ENCODE data around the gene NUP188.

NUP188 gene

DNA sequence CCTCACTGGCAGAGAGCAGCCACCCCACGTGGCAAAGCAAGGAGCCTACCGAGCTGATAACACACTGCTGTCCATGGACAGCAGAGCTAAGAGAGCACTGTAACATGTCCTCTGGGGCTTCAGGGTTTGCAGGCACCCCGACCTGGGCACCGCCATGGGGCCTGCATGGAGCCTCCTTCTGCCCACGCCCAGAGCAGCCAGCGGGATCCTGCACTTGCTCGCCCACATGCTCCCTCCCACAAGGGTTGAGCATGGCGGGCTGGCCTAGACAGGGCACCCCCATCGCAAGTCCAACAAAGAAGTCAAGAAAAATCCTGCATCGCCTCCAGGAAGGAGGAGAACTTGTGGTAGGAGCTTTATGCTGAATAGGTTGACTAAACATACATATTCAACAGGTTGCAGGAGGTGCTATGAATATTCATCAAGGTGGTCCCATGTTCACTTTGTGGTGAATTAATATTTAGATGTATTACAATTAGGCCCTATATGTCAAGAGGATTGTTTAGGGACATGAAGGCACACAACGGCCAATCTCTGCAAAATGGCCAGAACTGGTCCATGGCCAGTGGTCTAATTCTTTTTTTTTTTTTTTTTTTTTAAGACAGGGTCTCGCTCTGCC, 85.2 kb downstream of the NUP188 start (continued):
- TF ChIP-seq, protein P1, sequence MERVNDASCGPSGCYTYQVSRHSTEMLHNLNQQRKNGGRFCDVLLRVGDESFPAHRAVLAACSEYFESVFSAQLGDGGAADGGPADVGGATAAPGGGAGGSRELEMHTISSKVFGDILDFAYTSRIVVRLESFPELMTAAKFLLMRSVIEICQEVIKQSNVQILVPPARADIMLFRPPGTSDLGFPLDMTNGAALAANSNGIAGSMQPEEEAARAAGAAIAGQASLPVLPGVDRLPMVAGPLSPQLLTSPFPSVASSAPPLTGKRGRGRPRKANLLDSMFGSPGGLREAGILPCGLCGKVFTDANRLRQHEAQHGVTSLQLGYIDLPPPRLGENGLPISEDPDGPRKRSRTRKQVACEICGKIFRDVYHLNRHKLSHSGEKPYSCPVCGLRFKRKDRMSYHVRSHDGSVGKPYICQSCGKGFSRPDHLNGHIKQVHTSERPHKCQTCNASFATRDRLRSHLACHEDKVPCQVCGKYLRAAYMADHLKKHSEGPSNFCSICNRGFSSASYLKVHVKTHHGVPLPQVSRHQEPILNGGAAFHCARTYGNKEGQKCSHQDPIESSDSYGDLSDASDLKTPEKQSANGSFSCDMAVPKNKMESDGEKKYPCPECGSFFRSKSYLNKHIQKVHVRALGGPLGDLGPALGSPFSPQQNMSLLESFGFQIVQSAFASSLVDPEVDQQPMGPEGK (tag by site-specific recombination; IDR thresholded peaks at IDR 0.05), result no peak
- TF ChIP-seq ZNF777 (tag by site-specific recombination; IDR thresholded peaks at IDR 0.05; ENCODE audit: borderline replicate concordance) (no peak), ZNF354C (tag by site-specific recombination; IDR thresholded peaks at IDR 0.05; ENCODE audit: borderline replicate concordance, low read depth) (no peak), ZNF621 (tag by site-specific recombination; IDR thresholded peaks at IDR 0.05) (no peak), ZNF785 (tag by site-specific recombination; IDR thresholded peaks at IDR 0.05) (no peak), KLF9 (tag by site-specific recombination; IDR thresholded peaks at IDR 0.05; ENCODE audit: low read depth) (no peak), ZFHX2 (tag by site-specific recombination; conservative IDR thresholded peaks at IDR 0.05) (peak; percentile 72), EGR2 (tag by site-specific recombination; IDR thresholded peaks at IDR 0.05; ENCODE audit: low read depth) (peak; percentile 64), GLIS2 (tag by site-specific recombination; IDR thresholded peaks at IDR 0.05) (no peak), ZNF48 (tag by site-specific recombination; IDR thresholded peaks at IDR 0.05) (no peak), ZNF433 (tag by site-specific recombination; IDR thresholded peaks at IDR 0.05; ENCODE audit: low read depth) (no peak), ZBTB1 (tag by site-specific recombination; IDR thresholded peaks at IDR 0.05) (no peak), ZNF701 (tag by site-specific recombination; IDR thresholded peaks at IDR 0.05) (no peak), ZNF76 (tag by site-specific recombination; IDR thresholded peaks at IDR 0.05; ENCODE audit: borderline replicate concordance, low read depth) (no peak), KLF7 (tag by site-specific recombination; IDR thresholded peaks at IDR 0.05; ENCODE audit: borderline replicate concordance) (no peak), SALL2 (tag by site-specific recombination; IDR thresholded peaks at IDR 0.05; ENCODE audit: borderline replicate concordance) (no peak), BCL11A (tag by site-specific recombination; IDR thresholded peaks at IDR 0.05; ENCODE audit: low read depth) (no peak), SCRT1 (tag by site-specific recombination; IDR thresholded peaks at IDR 0.05; ENCODE audit: borderline replicate concordance) (peak; percentile 86)
- TF ChIP-seq, protein P2, sequence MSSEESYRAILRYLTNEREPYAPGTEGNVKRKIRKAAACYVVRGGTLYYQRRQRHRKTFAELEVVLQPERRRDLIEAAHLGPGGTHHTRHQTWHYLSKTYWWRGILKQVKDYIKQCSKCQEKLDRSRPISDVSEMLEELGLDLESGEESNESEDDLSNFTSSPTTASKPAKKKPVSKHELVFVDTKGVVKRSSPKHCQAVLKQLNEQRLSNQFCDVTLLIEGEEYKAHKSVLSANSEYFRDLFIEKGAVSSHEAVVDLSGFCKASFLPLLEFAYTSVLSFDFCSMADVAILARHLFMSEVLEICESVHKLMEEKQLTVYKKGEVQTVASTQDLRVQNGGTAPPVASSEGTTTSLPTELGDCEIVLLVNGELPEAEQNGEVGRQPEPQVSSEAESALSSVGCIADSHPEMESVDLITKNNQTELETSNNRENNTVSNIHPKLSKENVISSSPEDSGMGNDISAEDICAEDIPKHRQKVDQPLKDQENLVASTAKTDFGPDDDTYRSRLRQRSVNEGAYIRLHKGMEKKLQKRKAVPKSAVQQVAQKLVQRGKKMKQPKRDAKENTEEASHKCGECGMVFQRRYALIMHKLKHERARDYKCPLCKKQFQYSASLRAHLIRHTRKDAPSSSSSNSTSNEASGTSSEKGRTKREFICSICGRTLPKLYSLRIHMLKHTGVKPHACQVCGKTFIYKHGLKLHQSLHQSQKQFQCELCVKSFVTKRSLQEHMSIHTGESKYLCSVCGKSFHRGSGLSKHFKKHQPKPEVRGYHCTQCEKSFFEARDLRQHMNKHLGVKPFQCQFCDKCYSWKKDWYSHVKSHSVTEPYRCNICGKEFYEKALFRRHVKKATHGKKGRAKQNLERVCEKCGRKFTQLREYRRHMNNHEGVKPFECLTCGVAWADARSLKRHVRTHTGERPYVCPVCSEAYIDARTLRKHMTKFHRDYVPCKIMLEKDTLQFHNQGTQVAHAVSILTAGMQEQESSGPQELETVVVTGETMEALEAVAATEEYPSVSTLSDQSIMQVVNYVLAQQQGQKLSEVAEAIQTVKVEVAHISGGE (tag by site-specific recombination; conservative IDR thresholded peaks at IDR 0.05; ENCODE audit: low read depth), result no peak
- TF ChIP-seq, protein P3, sequence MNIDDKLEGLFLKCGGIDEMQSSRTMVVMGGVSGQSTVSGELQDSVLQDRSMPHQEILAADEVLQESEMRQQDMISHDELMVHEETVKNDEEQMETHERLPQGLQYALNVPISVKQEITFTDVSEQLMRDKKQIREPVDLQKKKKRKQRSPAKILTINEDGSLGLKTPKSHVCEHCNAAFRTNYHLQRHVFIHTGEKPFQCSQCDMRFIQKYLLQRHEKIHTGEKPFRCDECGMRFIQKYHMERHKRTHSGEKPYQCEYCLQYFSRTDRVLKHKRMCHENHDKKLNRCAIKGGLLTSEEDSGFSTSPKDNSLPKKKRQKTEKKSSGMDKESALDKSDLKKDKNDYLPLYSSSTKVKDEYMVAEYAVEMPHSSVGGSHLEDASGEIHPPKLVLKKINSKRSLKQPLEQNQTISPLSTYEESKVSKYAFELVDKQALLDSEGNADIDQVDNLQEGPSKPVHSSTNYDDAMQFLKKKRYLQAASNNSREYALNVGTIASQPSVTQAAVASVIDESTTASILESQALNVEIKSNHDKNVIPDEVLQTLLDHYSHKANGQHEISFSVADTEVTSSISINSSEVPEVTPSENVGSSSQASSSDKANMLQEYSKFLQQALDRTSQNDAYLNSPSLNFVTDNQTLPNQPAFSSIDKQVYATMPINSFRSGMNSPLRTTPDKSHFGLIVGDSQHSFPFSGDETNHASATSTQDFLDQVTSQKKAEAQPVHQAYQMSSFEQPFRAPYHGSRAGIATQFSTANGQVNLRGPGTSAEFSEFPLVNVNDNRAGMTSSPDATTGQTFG (tag by site-specific recombination; IDR thresholded peaks at IDR 0.05; ENCODE audit: borderline replicate concordance), result no peak
- TF ChIP-seq, protein P4, sequence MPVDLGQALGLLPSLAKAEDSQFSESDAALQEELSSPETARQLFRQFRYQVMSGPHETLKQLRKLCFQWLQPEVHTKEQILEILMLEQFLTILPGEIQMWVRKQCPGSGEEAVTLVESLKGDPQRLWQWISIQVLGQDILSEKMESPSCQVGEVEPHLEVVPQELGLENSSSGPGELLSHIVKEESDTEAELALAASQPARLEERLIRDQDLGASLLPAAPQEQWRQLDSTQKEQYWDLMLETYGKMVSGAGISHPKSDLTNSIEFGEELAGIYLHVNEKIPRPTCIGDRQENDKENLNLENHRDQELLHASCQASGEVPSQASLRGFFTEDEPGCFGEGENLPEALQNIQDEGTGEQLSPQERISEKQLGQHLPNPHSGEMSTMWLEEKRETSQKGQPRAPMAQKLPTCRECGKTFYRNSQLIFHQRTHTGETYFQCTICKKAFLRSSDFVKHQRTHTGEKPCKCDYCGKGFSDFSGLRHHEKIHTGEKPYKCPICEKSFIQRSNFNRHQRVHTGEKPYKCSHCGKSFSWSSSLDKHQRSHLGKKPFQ (tag by site-specific recombination; IDR thresholded peaks at IDR 0.05), result no peak
- TF ChIP-seq, protein P5, sequence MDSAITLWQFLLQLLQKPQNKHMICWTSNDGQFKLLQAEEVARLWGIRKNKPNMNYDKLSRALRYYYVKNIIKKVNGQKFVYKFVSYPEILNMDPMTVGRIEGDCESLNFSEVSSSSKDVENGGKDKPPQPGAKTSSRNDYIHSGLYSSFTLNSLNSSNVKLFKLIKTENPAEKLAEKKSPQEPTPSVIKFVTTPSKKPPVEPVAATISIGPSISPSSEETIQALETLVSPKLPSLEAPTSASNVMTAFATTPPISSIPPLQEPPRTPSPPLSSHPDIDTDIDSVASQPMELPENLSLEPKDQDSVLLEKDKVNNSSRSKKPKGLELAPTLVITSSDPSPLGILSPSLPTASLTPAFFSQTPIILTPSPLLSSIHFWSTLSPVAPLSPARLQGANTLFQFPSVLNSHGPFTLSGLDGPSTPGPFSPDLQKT (IDR thresholded peaks at IDR 0.05; ENCODE audit: borderline replicate concordance, low read depth, low read length), result no peak
- TF ChIP-seq, protein P6, sequence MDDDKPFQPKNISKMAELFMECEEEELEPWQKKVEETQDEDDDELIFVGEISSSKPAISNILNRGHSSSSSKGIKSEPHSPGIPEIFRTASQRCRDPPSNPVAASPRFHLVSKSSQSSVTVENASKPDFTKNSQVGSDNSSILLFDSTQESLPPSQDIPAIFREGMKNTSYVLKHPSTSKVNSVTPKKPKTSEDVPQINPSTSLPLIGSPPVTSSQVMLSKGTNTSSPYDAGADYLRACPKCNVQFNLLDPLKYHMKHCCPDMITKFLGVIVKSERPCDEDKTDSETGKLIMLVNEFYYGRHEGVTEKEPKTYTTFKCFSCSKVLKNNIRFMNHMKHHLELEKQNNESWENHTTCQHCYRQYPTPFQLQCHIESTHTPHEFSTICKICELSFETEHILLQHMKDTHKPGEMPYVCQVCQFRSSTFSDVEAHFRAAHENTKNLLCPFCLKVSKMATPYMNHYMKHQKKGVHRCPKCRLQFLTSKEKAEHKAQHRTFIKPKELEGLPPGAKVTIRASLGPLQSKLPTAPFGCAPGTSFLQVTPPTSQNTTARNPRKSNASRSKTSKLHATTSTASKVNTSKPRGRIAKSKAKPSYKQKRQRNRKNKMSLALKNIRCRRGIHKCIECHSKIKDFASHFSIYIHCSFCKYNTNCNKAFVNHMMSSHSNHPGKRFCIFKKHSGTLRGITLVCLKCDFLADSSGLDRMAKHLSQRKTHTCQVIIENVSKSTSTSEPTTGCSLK (tag by site-specific recombination; IDR thresholded peaks at IDR 0.05), result no peak
- TF ChIP-seq, protein P7, sequence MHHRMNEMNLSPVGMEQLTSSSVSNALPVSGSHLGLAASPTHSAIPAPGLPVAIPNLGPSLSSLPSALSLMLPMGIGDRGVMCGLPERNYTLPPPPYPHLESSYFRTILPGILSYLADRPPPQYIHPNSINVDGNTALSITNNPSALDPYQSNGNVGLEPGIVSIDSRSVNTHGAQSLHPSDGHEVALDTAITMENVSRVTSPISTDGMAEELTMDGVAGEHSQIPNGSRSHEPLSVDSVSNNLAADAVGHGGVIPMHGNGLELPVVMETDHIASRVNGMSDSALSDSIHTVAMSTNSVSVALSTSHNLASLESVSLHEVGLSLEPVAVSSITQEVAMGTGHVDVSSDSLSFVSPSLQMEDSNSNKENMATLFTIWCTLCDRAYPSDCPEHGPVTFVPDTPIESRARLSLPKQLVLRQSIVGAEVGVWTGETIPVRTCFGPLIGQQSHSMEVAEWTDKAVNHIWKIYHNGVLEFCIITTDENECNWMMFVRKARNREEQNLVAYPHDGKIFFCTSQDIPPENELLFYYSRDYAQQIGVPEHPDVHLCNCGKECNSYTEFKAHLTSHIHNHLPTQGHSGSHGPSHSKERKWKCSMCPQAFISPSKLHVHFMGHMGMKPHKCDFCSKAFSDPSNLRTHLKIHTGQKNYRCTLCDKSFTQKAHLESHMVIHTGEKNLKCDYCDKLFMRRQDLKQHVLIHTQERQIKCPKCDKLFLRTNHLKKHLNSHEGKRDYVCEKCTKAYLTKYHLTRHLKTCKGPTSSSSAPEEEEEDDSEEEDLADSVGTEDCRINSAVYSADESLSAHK (tag by site-specific recombination; IDR thresholded peaks at IDR 0.05), result no peak

Measured in HEK293 (cell line).